ENCODE data around the gene FBLN7.

FBLN7 gene

DNA sequence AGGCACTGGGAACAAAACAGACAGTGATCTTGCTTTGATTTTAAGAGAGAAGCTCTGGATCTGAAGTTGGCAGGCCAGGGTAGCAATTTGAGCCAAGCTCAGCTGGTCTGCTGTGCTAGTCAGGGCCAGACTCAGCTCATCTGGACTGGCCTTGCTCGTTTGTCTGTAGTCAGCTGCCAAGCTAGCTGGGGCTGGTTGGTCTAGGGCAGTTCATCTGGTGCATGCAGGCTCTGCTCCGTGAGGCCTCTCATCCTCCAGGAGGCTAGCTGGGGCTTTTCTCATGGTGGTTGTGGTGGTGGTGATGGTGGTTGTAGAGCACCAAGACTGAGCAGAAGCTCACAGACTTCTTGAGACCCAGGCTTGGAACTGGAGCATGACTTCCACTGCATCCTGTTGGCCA is 10.3 kb downstream of the FBLN7 start:
- TF ChIP-seq, protein P1, sequence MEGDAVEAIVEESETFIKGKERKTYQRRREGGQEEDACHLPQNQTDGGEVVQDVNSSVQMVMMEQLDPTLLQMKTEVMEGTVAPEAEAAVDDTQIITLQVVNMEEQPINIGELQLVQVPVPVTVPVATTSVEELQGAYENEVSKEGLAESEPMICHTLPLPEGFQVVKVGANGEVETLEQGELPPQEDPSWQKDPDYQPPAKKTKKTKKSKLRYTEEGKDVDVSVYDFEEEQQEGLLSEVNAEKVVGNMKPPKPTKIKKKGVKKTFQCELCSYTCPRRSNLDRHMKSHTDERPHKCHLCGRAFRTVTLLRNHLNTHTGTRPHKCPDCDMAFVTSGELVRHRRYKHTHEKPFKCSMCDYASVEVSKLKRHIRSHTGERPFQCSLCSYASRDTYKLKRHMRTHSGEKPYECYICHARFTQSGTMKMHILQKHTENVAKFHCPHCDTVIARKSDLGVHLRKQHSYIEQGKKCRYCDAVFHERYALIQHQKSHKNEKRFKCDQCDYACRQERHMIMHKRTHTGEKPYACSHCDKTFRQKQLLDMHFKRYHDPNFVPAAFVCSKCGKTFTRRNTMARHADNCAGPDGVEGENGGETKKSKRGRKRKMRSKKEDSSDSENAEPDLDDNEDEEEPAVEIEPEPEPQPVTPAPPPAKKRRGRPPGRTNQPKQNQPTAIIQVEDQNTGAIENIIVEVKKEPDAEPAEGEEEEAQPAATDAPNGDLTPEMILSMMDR (IDR thresholded peaks at IDR 0.05; ENCODE audit: borderline replicate concordance, control extremely low read depth, extremely low read depth, insufficient read depth, missing control alignments) = no peak
- in situ Hi-C loops (cut with MboI; ENCODE audit: low sequenced_read_pairs, unreplicated experiment) = no loop called here
- DNase-seq (ENCODE audit: low spot score) = no peak

DNA sequence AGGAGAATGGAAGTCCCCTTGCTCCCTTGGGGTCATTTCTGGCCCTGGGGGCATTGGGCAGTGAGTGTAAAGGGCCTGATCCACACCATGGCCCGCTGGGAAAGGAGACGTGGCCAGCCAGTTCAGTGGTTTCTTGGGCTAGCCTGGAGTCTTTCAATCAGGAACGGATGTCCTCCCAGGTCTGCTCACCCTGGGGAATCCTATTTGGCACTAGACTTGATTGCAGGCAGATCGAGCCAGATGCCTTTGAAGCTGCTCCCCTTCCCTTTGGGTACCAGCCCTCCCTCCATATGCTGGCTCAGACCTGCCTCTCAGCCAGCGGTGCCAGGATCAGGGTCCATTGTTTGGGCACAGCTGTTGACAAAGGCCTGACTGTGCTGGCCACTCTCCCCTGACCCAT is 11.0 kb downstream of the FBLN7 start:
- TF ChIP-seq, protein P1 (IDR thresholded peaks at IDR 0.05; ENCODE audit: borderline replicate concordance, control extremely low read depth, extremely low read depth, insufficient read depth, missing control alignments) = no peak
- peak; percentile 10 for DNase-seq (ENCODE audit: low spot score)
- in situ Hi-C loops (cut with MboI; ENCODE audit: low sequenced_read_pairs, unreplicated experiment) = no loop called here

DNA sequence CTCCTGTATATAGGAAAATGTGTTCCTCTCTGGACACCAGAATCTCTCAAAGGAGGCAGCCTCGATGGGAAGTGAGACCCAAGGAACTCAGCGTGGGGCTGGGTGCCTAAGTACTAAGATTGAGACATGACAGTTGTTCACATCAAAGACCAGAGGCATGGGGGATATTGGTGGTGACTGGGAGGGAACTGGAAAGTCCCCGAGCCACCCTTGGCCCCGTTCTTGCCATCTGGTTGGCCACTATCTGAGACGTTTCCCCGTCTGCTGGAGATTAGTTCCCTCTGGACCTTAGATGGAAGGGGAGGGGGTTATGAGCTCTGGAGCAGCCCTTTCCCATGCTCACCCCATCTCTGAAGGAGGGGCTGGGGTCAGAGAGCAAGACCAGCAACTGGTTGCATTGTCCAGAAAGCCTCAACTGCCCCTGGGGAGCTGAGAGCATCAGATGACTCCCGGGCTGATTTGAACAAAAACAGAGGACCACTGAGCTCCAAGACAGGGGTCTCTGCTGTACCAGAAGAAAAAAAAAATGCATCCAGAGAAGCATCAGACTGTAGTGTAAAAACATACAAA is 11.8 kb downstream of the FBLN7 start:
- DNase-seq (ENCODE audit: low spot score) = peak; percentile 20
- TF ChIP-seq, protein P1 (IDR thresholded peaks at IDR 0.05; ENCODE audit: borderline replicate concordance, control extremely low read depth, extremely low read depth, insufficient read depth, missing control alignments) = no peak
- in situ Hi-C loops (cut with MboI; ENCODE audit: low sequenced_read_pairs, unreplicated experiment) = no loop called here

DNA sequence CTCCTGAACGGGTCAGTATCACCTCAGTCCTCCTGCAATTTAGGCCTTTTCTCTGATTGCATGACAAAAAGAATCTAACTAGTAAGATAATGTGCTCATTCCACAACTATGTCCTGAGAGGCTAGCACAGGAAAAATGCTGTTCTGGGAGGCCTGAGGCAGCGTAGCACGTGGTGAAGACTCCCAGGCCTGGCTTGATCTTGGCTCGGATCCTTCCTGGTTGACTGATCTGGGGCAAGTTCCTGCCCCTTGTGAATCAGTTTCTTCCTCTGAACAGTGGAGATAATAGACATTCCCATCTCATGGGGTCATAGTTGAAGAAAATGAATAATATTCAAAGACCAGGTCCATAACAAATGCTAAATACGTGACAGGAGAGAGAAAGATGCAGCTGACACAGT is 12.3 kb downstream of the FBLN7 start:
- no peak for DNase-seq (ENCODE audit: low spot score)
- in situ Hi-C loops (cut with MboI; ENCODE audit: low sequenced_read_pairs, unreplicated experiment) = no loop called here
- TF ChIP-seq, protein P1 (IDR thresholded peaks at IDR 0.05; ENCODE audit: borderline replicate concordance, control extremely low read depth, extremely low read depth, insufficient read depth, missing control alignments) = no peak

DNA sequence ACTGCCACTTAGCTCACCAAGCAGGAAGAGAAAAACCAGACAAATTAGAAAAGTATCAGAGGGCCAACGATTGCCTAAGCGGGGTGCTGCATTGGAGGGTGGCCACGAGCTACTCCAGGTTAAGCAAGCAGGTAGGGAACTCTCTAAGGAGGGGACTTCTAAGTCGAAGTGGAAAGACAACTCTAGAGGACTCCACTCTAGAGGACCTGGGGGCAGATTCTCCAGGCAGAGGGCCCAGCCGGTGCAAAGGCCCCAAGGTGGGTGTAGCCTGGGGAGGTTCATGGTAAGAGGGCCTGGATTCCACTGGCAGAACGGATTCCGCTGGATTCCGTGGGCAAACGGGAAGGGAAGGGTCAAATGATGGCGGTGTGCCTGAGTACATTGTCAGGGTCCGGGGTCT is 12.7 kb downstream of the FBLN7 start:
- in situ Hi-C loops (cut with MboI; ENCODE audit: low sequenced_read_pairs, unreplicated experiment) = no loop called here
- no peak for DNase-seq (ENCODE audit: low spot score)
- TF ChIP-seq, protein P1 (IDR thresholded peaks at IDR 0.05; ENCODE audit: borderline replicate concordance, control extremely low read depth, extremely low read depth, insufficient read depth, missing control alignments) = no peak

DNA sequence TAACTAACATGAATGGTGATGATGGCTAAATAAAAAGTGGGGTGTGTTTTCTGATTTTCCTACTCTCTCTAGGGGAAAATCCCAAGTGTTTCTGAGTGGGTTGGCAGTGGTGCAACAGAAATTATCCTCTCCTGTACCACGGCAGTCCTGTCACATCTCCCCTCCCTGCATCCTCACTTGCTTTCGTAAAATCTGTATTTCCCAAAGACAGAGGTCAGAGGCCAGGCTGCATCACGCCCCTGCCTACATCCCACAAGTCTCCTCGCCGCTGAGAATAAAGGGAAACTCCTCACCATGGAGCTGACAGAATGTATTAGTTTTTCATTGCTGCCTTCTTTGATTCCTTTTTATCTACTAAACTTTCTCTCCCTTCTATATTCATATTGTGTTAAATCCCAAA is 13.1 kb downstream of the FBLN7 start:
- no peak for DNase-seq (ENCODE audit: low spot score)
- in situ Hi-C loops (cut with MboI; ENCODE audit: low sequenced_read_pairs, unreplicated experiment) = no loop called here
- TF ChIP-seq, protein P1 (IDR thresholded peaks at IDR 0.05; ENCODE audit: borderline replicate concordance, control extremely low read depth, extremely low read depth, insufficient read depth, missing control alignments) = no peak

Measured in GM13976 (cell line).